Measurements from ENCODE around the gene ZNF821.

- TF ChIP-seq CTCF (conservative IDR thresholded peaks at IDR 0.05) (no peak), EZH2 (IDR thresholded peaks at IDR 0.05; ENCODE audit: low read depth) (no peak)
Observed at GRCh38 chr16:71920658-71921057, 36.7 kb upstream of the ZNF821 start.
